HCT116 (cell line): Measurements from ENCODE around the gene NDUFA11. TPM values are rescaled to one million over a fixed set of nuclear protein-coding genes. Genes with fewer than 3 reads are reported as not detected.

Experiments
- ATAC-seq: fragments of 200-7000 bp; cut with Tn5 transposase; 2 replicates; pipeline ENCODE4 v1.9.1; 2020; ENCODE audit warnings: mild to moderate bottlenecking, moderate library complexity
- BruUV-seq: library from RNA; stranded (reverse); fragments of 400-500 nt; replicated peaks from 2 replicates; lab custom pipeline; 2021; lab: Mats Ljungman, UMichigan
- CTCF ChIA-PET: fragments of 300-600 bp; sonication (Branson Sonifier 250); formaldehyde crosslinking; loops from one replicate; lab custom pipeline; 2021; ENCODE audit warnings: antibody characterized with exemption; lab: Charles Lee
- POLR2A ChIA-PET: fragments of 300-600, 350-600 bp; sonication (Branson Sonifier 250); formaldehyde crosslinking; loops from one replicate; lab custom pipeline; 2021; ENCODE audit warnings: antibody characterized with exemption; lab: Charles Lee
- RAD21 ChIA-PET, 2 experiments: fragments of 300-600 bp; sonication (Branson Sonifier 250); formaldehyde crosslinking; loops; one replicate each; lab custom pipeline; 2023; ENCODE audit warnings: low total read pairs in 2 of 2; ENCODE audit not compliant: uncharacterized antibody in 2 of 2, unreplicated experiment in 2 of 2, low non-redundant PET in 1 of 2; lab: Charles Lee
- DNase-seq: peaks from one replicate; pipeline ENCODE4 v3.0.0-alpha.2; 2010; ENCODE audit warnings: low read depth, low spot score
- H2AFZ ChIP-seq: fragments of 200-600 bp; shearing (Covaris generic), sonication (generic); 2 replicates; pipeline ENCODE4 v1.6.1; 2017; ENCODE audit warnings: low read depth, mixed run types, mixed read lengths, antibody characterized with exemption, low read length; ENCODE audit not compliant: poor library complexity, severe bottlenecking
- H3K27ac ChIP-seq: 2 replicates; pipeline ENCODE4 v1.5.1; 2012; ENCODE audit warnings: low read depth, low read length
- H3K27me3 ChIP-seq: fragments of 200-600 bp; sonication (generic); 2 replicates; pipeline ENCODE4 v1.6.1; 2016; ENCODE audit warnings: mixed run types, low read length, mixed read lengths; ENCODE audit not compliant: insufficient read depth
- H3K36me3 ChIP-seq, 2 experiments: fragments of 200-500 bp in 1 of 2; fragments of 200-600 bp in 1 of 2; sonication (Bioruptor generic) in 1 of 2; sonication (generic) in 1 of 2; 2 replicates each; pipeline versions ENCODE4 v1.5.1 to v1.6.1; 2014 to 2016; ENCODE audit warnings: low read length in 2 of 2, inconsistent platforms in 1 of 2, mixed read lengths in 1 of 2, mixed run types in 1 of 2; ENCODE audit not compliant: insufficient read depth in 2 of 2, control insufficient read depth in 1 of 2
- H3K4me1 ChIP-seq, 2 experiments: fragments of 200-600 bp in 1 of 2; sonication (generic) in 1 of 2; 2 replicates each; pipeline versions ENCODE4 v1.5.1 to v1.6.1; 2012 to 2017; ENCODE audit warnings: low read length in 2 of 2, inconsistent platforms in 1 of 2, mild to moderate bottlenecking in 1 of 2, mixed read lengths in 1 of 2, mixed run types in 1 of 2, moderate library complexity in 1 of 2; ENCODE audit not compliant: insufficient read depth in 2 of 2, control insufficient read depth in 1 of 2
- H3K4me2 ChIP-seq: fragments of 200-600 bp; sonication (generic); 2 replicates; pipeline ENCODE4 v1.6.1; 2017; ENCODE audit warnings: mixed run types, low read length, mixed read lengths
- H3K4me3 ChIP-seq, 2 experiments: fragments of 200-600 bp in 1 of 2; sonication (generic) in 1 of 2; replicated peaks in 1 of 2; 2 replicates each; pipeline ENCODE4 v1.5.1; 2011 to 2016; ENCODE audit warnings: low read length in 2 of 2, control low read depth in 1 of 2, low read depth in 1 of 2, mild to moderate bottlenecking in 1 of 2, mixed read lengths in 1 of 2, mixed run types in 1 of 2
- H3K79me2 ChIP-seq: fragments of 200-600 bp; sonication (generic); 2 replicates; pipeline ENCODE4 v1.6.1; 2017; ENCODE audit warnings: mild to moderate bottlenecking, mixed run types, low read length, moderate library complexity, mixed read lengths; ENCODE audit not compliant: insufficient read depth
- H3K9ac ChIP-seq: fragments of 200-600 bp; sonication (generic); 2 replicates; pipeline ENCODE4 v1.6.1; 2016; ENCODE audit warnings: low read length, mixed read lengths
- H3K9me2 ChIP-seq: fragments of 200-600 bp; sonication (generic), shearing (Covaris generic); 2 replicates; pipeline ENCODE4 v1.6.1; 2017; ENCODE audit warnings: mixed run types, mild to moderate bottlenecking, moderate library complexity; ENCODE audit not compliant: insufficient read depth
- H3K9me3 ChIP-seq, 2 experiments: fragments of 200-500 bp in 1 of 2; fragments of 200-600 bp in 1 of 2; sonication (Bioruptor generic) in 1 of 2; sonication (generic) in 1 of 2; 2 replicates each; pipeline ENCODE4 v1.6.1; 2014 to 2017; ENCODE audit warnings: low read length in 2 of 2, mixed read lengths in 2 of 2, inconsistent platforms in 1 of 2, low read depth in 1 of 2, mild to moderate bottlenecking in 1 of 2, mixed run types in 1 of 2, moderate library complexity in 1 of 2; ENCODE audit not compliant: control insufficient read depth in 1 of 2, insufficient read depth in 1 of 2
- H4K20me1 ChIP-seq: fragments of 200-600 bp; sonication (generic), shearing (Covaris generic); 2 replicates; pipeline ENCODE4 v1.6.1; 2017; ENCODE audit warnings: mixed run types, mild to moderate bottlenecking, moderate library complexity; ENCODE audit not compliant: insufficient read depth
- CBX3 ChIP-seq: IDR thresholded peaks from 2 replicates; pipeline ENCODE4 v1.6.1; 2012; ENCODE audit warnings: low read depth
- CEBPB ChIP-seq: IDR thresholded peaks from 2 replicates; pipeline ENCODE4 v1.6.1; 2012; ENCODE audit warnings: low read depth
- EGR1 ChIP-seq: IDR thresholded peaks from 2 replicates; pipeline ENCODE4 v1.6.1; 2012; ENCODE audit warnings: low read depth
- ELF1 ChIP-seq: IDR thresholded peaks from 2 replicates; pipeline ENCODE4 v1.6.1; 2012; ENCODE audit warnings: low read depth, borderline replicate concordance
- EZH2 ChIP-seq: fragments of 200-600 bp; sonication (generic); IDR thresholded peaks from 2 replicates; pipeline ENCODE4 v1.6.1; 2017; ENCODE audit warnings: antibody characterized with exemption, mixed run types
- EZH2phosphoT487 ChIP-seq: fragments of 200-600 bp; IDR thresholded peaks from 2 replicates; pipeline ENCODE4 v1.6.1; 2018; ENCODE audit warnings: antibody characterized with exemption, borderline replicate concordance
- FOSL1 ChIP-seq: IDR thresholded peaks from 2 replicates; pipeline ENCODE4 v1.6.1; 2012; ENCODE audit warnings: low read depth
- JUND ChIP-seq: IDR thresholded peaks from 2 replicates; pipeline ENCODE4 v1.6.1; 2012
- POLR2AphosphoS5 ChIP-seq: IDR thresholded peaks from 2 replicates; pipeline ENCODE4 v1.6.1; 2011; ENCODE audit warnings: mild to moderate bottlenecking, low read depth, low read length, moderate library complexity
- RAD21 ChIP-seq: IDR thresholded peaks from 2 replicates; pipeline ENCODE4 v1.6.1; 2012; ENCODE audit warnings: low read depth, mild to moderate bottlenecking
- SIN3A ChIP-seq: IDR thresholded peaks from 2 replicates; pipeline ENCODE4 v1.6.1; 2012; ENCODE audit warnings: low read depth
- SP1 ChIP-seq: IDR thresholded peaks from 2 replicates; pipeline ENCODE4 v1.6.1; 2012; ENCODE audit warnings: low read depth
- SRF ChIP-seq: IDR thresholded peaks from 2 replicates; pipeline ENCODE4 v1.6.1; 2012; ENCODE audit warnings: low read depth
- TCF7L2 ChIP-seq: IDR thresholded peaks from 2 replicates; pipeline ENCODE4 v1.7.0; 2011; ENCODE audit warnings: borderline replicate concordance, inconsistent platforms; ENCODE audit not compliant: insufficient read depth, insufficient read length; ENCODE audit errors: extremely low read depth
- YY1 ChIP-seq: IDR thresholded peaks from 2 replicates; pipeline ENCODE4 v1.6.1; 2011; ENCODE audit warnings: low read length, low read depth, moderate library complexity, mild to moderate bottlenecking; ENCODE audit not compliant: insufficient replicate concordance; ENCODE audit errors: extremely low read depth
- ZFX ChIP-seq: fragments of 450-650 bp; IDR thresholded peaks from 2 replicates; pipeline ENCODE4 v1.6.1; 2017
- ZNF274 ChIP-seq: fragments of 200-500 bp; sonication (Bioruptor generic); IDR thresholded peaks from 2 replicates; pipeline ENCODE4 v1.6.1; 2014; ENCODE audit warnings: mild to moderate bottlenecking, low read depth, low read length, inconsistent platforms
- intact Hi-C: fragments of 100-400 bp; cut with micrococcal nuclease; formaldehyde crosslinking; loops from 2 replicates; pipeline ENCODE4 v1.10.0; 2022
- total RNA-seq: library from RNA; stranded (reverse); gene quantifications from one replicate; pipeline ENCODE4 v1.2.1, GENCODE V29; 2021; ENCODE audit not compliant: unreplicated experiment
- TF ChIP-seq, protein P1 (sequence below): IDR thresholded peaks from 2 replicates; pipeline ENCODE4 v1.6.1; 2012
- TF ChIP-seq, protein P2 (sequence below): IDR thresholded peaks from 2 replicates; pipeline ENCODE4 v1.6.1; 2012; ENCODE audit warnings: low read depth
- TF ChIP-seq, protein P3 (sequence below): IDR thresholded peaks from 2 replicates; pipeline ENCODE4 v1.6.1; 2012

NDUFA11 gene
- total RNA-seq, 1 experiment from 2014 or later = 311 TPM

DNA sequence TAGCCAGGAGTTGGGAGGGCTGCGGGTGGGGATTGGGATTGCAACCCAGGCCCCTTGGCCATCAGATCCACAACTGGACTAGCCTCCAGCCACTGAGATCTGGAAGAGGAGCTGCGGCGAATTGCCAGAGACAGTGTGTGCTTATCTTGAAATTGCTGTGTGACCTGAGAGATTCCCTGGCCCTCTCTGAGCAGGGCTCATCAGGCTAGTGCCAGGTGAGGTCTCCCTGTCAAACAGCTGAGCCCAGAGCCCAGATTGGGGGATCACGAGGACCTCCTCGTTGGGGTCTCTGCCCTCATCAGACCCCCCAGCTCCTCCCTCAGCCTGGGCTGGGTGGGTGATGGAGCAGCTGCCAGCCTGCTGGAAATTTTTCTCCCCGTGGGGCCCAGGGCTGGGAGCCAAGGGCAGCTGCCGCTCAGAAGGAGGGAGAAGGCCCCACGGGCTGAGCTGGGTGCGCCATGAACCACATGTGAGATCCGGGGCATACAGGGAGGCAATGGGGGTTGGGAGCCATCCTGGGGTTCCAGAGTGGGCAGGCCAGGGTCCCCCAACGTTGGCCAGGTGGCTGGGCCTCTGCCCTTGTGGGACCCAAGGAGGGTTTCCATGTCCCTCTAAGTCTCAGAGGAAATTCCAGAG lies 40.4 kb downstream of the NDUFA11 start:
- no peak overlapping the region for H3K4me3 ChIP-seq
- H3K36me3 ChIP-seq = no peaks in the 10 kb centered on the region
- no peaks in the 10 kb centered on the region for H4K20me1 ChIP-seq
- no peaks in the 10 kb centered on the region; a peak in 1 of 4 replicates for H3K4me1 ChIP-seq
- H3K4me2 ChIP-seq = no peak overlapping the region
- no peaks in the 10 kb centered on the region for H3K9me2 ChIP-seq
- H3K9me3 ChIP-seq = no peaks in the 10 kb centered on the region
- intact Hi-C loops = no loop called here
- DNase-seq (no peak), ATAC-seq (no peak)
- H3K27ac ChIP-seq = no peak overlapping the region
- POLR2A ChIA-PET = no interaction called here
- TF ChIP-seq EZH2 (no peak), ZNF274 (no peak), ELF1 (no peak), SRF (no peak), CBX3 (no peak), POLR2AphosphoS5 (no peak), YY1 (no peak), SP1 (no peak), SIN3A (no peak), JUND (no peak), RAD21 (no peak), TCF7L2 (no peak), EZH2phosphoT487 (no peak), CEBPB (no peak), EGR1 (no peak), FOSL1 (no peak), ZFX (no peak)
- TF ChIP-seq, protein P1, sequence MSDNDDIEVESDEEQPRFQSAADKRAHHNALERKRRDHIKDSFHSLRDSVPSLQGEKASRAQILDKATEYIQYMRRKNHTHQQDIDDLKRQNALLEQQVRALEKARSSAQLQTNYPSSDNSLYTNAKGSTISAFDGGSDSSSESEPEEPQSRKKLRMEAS = no peak
- TF ChIP-seq, protein P2, sequence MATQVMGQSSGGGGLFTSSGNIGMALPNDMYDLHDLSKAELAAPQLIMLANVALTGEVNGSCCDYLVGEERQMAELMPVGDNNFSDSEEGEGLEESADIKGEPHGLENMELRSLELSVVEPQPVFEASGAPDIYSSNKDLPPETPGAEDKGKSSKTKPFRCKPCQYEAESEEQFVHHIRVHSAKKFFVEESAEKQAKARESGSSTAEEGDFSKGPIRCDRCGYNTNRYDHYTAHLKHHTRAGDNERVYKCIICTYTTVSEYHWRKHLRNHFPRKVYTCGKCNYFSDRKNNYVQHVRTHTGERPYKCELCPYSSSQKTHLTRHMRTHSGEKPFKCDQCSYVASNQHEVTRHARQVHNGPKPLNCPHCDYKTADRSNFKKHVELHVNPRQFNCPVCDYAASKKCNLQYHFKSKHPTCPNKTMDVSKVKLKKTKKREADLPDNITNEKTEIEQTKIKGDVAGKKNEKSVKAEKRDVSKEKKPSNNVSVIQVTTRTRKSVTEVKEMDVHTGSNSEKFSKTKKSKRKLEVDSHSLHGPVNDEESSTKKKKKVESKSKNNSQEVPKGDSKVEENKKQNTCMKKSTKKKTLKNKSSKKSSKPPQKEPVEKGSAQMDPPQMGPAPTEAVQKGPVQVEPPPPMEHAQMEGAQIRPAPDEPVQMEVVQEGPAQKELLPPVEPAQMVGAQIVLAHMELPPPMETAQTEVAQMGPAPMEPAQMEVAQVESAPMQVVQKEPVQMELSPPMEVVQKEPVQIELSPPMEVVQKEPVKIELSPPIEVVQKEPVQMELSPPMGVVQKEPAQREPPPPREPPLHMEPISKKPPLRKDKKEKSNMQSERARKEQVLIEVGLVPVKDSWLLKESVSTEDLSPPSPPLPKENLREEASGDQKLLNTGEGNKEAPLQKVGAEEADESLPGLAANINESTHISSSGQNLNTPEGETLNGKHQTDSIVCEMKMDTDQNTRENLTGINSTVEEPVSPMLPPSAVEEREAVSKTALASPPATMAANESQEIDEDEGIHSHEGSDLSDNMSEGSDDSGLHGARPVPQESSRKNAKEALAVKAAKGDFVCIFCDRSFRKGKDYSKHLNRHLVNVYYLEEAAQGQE = no peak
- TF ChIP-seq, protein P3, sequence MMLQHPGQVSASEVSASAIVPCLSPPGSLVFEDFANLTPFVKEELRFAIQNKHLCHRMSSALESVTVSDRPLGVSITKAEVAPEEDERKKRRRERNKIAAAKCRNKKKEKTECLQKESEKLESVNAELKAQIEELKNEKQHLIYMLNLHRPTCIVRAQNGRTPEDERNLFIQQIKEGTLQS = no peak
- no peaks in the 10 kb centered on the region for H3K27me3 ChIP-seq
- BruUV-seq = no TSS peak
- no peaks in the 10 kb centered on the region for H3K79me2 ChIP-seq
- H3K9ac ChIP-seq = no peak overlapping the region
- CTCF ChIA-PET = no interaction called here
- RAD21 ChIA-PET = no interaction called here
- H2AFZ ChIP-seq = no peak overlapping the region
